ENCODE measurements around the gene HRCT1.

DNA sequence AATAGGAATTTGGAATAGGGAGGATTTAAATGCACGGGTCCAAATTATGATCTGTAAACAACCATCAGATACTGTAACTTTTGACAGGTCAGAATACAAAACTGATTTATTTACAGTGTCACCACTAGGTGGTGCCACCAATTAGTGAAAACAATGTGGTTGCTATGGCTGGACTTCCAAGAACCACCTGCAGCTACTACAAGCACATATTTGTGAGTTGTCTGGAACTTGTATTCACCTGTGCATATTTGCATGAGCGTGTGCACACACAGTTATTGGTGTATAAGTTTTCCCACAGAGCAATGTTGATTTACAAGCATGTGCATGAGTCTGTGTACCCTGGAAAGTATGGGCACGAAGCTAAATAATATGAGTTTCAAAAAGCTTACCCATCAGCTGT is 3.0 kb upstream of the HRCT1 start:
- TF ChIP-seq, protein P1, sequence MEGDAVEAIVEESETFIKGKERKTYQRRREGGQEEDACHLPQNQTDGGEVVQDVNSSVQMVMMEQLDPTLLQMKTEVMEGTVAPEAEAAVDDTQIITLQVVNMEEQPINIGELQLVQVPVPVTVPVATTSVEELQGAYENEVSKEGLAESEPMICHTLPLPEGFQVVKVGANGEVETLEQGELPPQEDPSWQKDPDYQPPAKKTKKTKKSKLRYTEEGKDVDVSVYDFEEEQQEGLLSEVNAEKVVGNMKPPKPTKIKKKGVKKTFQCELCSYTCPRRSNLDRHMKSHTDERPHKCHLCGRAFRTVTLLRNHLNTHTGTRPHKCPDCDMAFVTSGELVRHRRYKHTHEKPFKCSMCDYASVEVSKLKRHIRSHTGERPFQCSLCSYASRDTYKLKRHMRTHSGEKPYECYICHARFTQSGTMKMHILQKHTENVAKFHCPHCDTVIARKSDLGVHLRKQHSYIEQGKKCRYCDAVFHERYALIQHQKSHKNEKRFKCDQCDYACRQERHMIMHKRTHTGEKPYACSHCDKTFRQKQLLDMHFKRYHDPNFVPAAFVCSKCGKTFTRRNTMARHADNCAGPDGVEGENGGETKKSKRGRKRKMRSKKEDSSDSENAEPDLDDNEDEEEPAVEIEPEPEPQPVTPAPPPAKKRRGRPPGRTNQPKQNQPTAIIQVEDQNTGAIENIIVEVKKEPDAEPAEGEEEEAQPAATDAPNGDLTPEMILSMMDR (conservative IDR thresholded peaks at IDR 0.05; ENCODE audit: low read depth in 2 of 2): peak; percentile 77 to 91
- TF ChIP-seq EZH2 (IDR thresholded peaks at IDR 0.05; ENCODE audit: low read depth, unreplicated experiment): no peak
- TF ChIP-seq POLR2AphosphoS5 (IDR thresholded peaks at IDR 0.05; ENCODE audit: low read depth): no peak
- TF ChIP-seq CREB1 (CRISPR knock-in tag; IDR thresholded peaks at IDR 0.05; ENCODE audit: low read depth): no peak
